HCT116 (cell line): Measurements from ENCODE around the gene SDC3.

Experiments used
- ATF3 ChIP-seq: IDR thresholded peaks from 2 replicates; pipeline ENCODE4 v1.6.1; 2012
- CTCF ChIP-seq, 3 experiments: fragments of 200-600 bp in 1 of 3; sonication (generic) in 1 of 3; IDR thresholded peaks in 2 of 3; conservative IDR thresholded peaks in 1 of 3; 2 replicates each; pipeline ENCODE4 v1.5.1; 2012 to 2017; ENCODE audit warnings: low read depth in 2 of 3, low read length in 2 of 3, antibody characterized with exemption in 1 of 3, borderline replicate concordance in 1 of 3, control low read depth in 1 of 3, mild to moderate bottlenecking in 1 of 3, mixed read lengths in 1 of 3, mixed run types in 1 of 3, moderate library complexity in 1 of 3; ENCODE audit not compliant: insufficient read depth in 1 of 3
- EGR1 ChIP-seq: IDR thresholded peaks from 2 replicates; pipeline ENCODE4 v1.6.1; 2012; ENCODE audit warnings: low read depth
- ELF1 ChIP-seq: IDR thresholded peaks from 2 replicates; pipeline ENCODE4 v1.6.1; 2012; ENCODE audit warnings: low read depth, borderline replicate concordance
- EZH2 ChIP-seq: fragments of 200-600 bp; sonication (generic); IDR thresholded peaks from 2 replicates; pipeline ENCODE4 v1.6.1; 2017; ENCODE audit warnings: antibody characterized with exemption, mixed run types
- FOSL1 ChIP-seq: IDR thresholded peaks from 2 replicates; pipeline ENCODE4 v1.6.1; 2012; ENCODE audit warnings: low read depth
- POLR2A ChIP-seq: IDR thresholded peaks from 2 replicates; pipeline ENCODE4 v1.7.0; 2011; ENCODE audit warnings: borderline replicate concordance; ENCODE audit not compliant: insufficient read depth, insufficient read length; ENCODE audit errors: extremely low read depth
- POLR2AphosphoS5 ChIP-seq: IDR thresholded peaks from 2 replicates; pipeline ENCODE4 v1.6.1; 2011; ENCODE audit warnings: mild to moderate bottlenecking, low read depth, low read length, moderate library complexity
- RAD21 ChIP-seq: IDR thresholded peaks from 2 replicates; pipeline ENCODE4 v1.6.1; 2012; ENCODE audit warnings: low read depth, mild to moderate bottlenecking
- SIN3A ChIP-seq: IDR thresholded peaks from 2 replicates; pipeline ENCODE4 v1.6.1; 2012; ENCODE audit warnings: low read depth
- SRF ChIP-seq: IDR thresholded peaks from 2 replicates; pipeline ENCODE4 v1.6.1; 2012; ENCODE audit warnings: low read depth
- ZFX ChIP-seq: fragments of 450-650 bp; IDR thresholded peaks from 2 replicates; pipeline ENCODE4 v1.6.1; 2017
- ZNF274 ChIP-seq: fragments of 200-500 bp; sonication (Bioruptor generic); IDR thresholded peaks from 2 replicates; pipeline ENCODE4 v1.6.1; 2014; ENCODE audit warnings: mild to moderate bottlenecking, low read depth, low read length, inconsistent platforms
- TF ChIP-seq, protein P1 (sequence below): IDR thresholded peaks from 2 replicates; pipeline ENCODE4 v1.6.1; 2012; ENCODE audit warnings: low read depth

DNA sequence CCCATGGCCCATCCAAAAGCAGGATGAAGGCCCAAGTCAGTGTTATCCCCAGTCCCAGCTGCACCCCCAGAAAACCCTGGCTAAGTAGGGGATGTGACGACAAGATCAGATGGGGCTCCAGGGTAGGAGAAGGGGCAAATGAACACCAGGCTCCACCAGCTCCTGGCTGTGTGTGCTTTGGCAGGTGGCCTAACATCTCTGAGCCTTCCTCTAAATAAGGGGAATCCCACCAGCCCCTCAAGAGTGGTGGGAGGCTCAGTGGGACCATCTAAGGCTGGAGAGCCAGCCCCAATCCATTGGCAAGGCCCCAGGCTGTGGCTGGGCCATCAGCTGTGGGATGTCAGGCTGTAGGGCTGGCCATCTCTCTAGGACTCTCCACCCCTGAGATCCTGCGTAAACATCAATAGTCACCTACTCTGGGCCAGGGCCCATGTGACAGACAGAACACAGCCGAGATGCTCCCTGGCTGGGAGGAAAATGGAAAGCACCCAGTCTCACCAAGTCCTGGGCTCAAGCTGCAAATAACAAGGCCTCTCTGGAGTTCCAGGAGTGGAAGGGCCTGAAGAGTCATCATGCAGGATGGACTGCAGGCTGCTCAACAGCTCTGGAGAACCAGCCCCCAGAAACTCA lies 7.5 kb downstream of the SDC3 start:
- TF ChIP-seq ZFX, result no peak
- no peak for TF ChIP-seq RAD21
- no peak for TF ChIP-seq CTCF (IDR thresholded peaks at IDR 0.05 in 2 of 3, conservative IDR thresholded peaks at IDR 0.05 in 1 of 3; ENCODE audit: borderline replicate concordance in 1 of 3, insufficient read depth in 1 of 3, low read depth in 2 of 3, low read length in 2 of 3)
- TF ChIP-seq POLR2A, result no peak
- no peak for TF ChIP-seq EZH2
- TF ChIP-seq SIN3A, result no peak
- no peak for TF ChIP-seq POLR2AphosphoS5
- no peak for TF ChIP-seq SRF
- no peak for TF ChIP-seq ZNF274
- no peak for TF ChIP-seq ATF3
- no peak for TF ChIP-seq FOSL1
- TF ChIP-seq, protein P1, sequence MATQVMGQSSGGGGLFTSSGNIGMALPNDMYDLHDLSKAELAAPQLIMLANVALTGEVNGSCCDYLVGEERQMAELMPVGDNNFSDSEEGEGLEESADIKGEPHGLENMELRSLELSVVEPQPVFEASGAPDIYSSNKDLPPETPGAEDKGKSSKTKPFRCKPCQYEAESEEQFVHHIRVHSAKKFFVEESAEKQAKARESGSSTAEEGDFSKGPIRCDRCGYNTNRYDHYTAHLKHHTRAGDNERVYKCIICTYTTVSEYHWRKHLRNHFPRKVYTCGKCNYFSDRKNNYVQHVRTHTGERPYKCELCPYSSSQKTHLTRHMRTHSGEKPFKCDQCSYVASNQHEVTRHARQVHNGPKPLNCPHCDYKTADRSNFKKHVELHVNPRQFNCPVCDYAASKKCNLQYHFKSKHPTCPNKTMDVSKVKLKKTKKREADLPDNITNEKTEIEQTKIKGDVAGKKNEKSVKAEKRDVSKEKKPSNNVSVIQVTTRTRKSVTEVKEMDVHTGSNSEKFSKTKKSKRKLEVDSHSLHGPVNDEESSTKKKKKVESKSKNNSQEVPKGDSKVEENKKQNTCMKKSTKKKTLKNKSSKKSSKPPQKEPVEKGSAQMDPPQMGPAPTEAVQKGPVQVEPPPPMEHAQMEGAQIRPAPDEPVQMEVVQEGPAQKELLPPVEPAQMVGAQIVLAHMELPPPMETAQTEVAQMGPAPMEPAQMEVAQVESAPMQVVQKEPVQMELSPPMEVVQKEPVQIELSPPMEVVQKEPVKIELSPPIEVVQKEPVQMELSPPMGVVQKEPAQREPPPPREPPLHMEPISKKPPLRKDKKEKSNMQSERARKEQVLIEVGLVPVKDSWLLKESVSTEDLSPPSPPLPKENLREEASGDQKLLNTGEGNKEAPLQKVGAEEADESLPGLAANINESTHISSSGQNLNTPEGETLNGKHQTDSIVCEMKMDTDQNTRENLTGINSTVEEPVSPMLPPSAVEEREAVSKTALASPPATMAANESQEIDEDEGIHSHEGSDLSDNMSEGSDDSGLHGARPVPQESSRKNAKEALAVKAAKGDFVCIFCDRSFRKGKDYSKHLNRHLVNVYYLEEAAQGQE, result no peak
- TF ChIP-seq EGR1, result no peak
- no peak for TF ChIP-seq ELF1
